IPS-18a (cell line): Measurements from ENCODE around the gene IFIH1.

Experiments
- H3K27ac ChIP-seq: one replicate; pipeline ENCODE4 v1.5.1; 2013; ENCODE audit warnings: low read length
- H3K27me3 ChIP-seq: one replicate; pipeline ENCODE4 v1.6.1; 2013; ENCODE audit warnings: mild to moderate bottlenecking, low read length; ENCODE audit not compliant: control insufficient read depth, insufficient read depth
- H3K36me3 ChIP-seq: one replicate; pipeline ENCODE4 v1.6.1; 2013; ENCODE audit warnings: low read depth, low read length; ENCODE audit not compliant: control insufficient read depth
- H3K4me1 ChIP-seq: one replicate; pipeline ENCODE4 v1.6.1; 2013; ENCODE audit warnings: low read depth, low read length; ENCODE audit not compliant: control insufficient read depth
- H3K4me3 ChIP-seq: one replicate; pipeline ENCODE4 v1.5.1; 2013; ENCODE audit warnings: low read length
- H3K9ac ChIP-seq: one replicate; pipeline ENCODE4 v1.6.1; 2013; ENCODE audit warnings: mild to moderate bottlenecking, low read length, moderate library complexity
- H3K9me3 ChIP-seq: one replicate; pipeline ENCODE4 v1.6.1; 2013; ENCODE audit warnings: low read depth, low read length; ENCODE audit not compliant: control insufficient read depth

The IFIH1 gene

GRCh38 chr2:162318328-162319180, at the start of gene IFIH1:
Gene IFIH1 (minus strand): TSS chr2:162318684. CDS start chr2:162318307, 377 bp downstream.
- Histone ChIP-seq H3K4me1 (peaks cover 15% of the 10 kb centered on the region), H3K36me3 (no peaks in the 10 kb centered on the region), H3K27ac (no peak within 1 kb of the TSS), H3K27me3 (peaks cover 26% of the 10 kb centered on the region), H3K9ac (peak within 1 kb of the TSS; percentile 31), H3K9me3 (no peaks in the 10 kb centered on the region), H3K4me3 (peak within 1 kb of the TSS; percentile 72)

DNA sequence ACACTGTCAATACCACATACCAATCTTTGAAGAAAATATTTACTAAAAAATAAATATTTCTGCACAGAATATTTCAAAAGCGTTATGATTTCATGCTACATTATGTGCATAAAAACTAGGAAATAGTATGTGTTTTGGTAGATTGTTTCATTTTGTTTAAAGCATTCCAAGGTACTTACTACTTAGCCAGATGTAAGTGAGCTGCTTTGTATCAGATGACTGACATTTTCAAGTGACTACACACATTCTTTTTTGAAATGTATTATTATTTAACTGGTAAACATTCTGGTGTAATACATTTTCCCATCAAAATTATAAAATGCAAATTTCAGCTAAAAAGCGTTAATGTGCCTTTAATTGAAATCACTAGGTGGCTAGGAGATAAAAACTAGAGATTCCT, 46.9 kb upstream of the IFIH1 start:
- H3K4me1 ChIP-seq: no peaks in the 10 kb centered on the region
- no peak overlapping the region for H3K9ac ChIP-seq
- no peaks in the 10 kb centered on the region for H3K9me3 ChIP-seq
- no peaks in the 10 kb centered on the region for H3K27me3 ChIP-seq
- H3K27ac ChIP-seq: no peak overlapping the region
- no peaks in the 10 kb centered on the region for H3K36me3 ChIP-seq
- H3K4me3 ChIP-seq: no peak overlapping the region

DNA sequence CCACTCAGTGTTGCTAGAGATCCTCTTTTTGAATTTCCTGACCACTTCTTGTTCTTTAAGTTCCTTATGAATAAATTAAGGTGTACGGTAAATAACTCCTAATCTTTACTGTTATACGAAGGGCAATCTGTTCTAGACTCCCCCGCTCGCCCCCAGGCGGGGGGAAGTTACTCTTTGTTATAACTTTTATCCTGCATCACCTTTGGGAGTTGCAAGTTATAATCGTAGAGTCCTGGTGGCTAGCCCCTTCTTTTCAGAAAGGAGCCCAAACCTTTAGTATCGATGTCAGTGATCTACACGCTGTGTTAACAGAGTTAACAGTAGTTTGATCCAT, 26.1 kb upstream of the IFIH1 start:
- Histone ChIP-seq H3K4me1 (peaks cover 10% of the 10 kb centered on the region), H3K27ac (no peak overlapping the region), H3K27me3 (peaks cover 7% of the 10 kb centered on the region), H3K4me3 (peak overlapping the region; percentile 93), H3K9me3 (no peaks in the 10 kb centered on the region), H3K9ac (peak overlapping the region; percentile 74), H3K36me3 (no peaks in the 10 kb centered on the region)

- no peaks in the 10 kb centered on the region for H3K9me3 ChIP-seq
- peak within 1 kb of the TSS; percentile 93 for H3K4me3 ChIP-seq
- no peak within 1 kb of the TSS for H3K27ac ChIP-seq
- H3K27me3 ChIP-seq: peaks cover 7% of the 10 kb centered on the region
- H3K36me3 ChIP-seq: no peaks in the 10 kb centered on the region
- H3K4me1 ChIP-seq: peaks cover 10% of the 10 kb centered on the region
- peak within 1 kb of the TSS; percentile 74 for H3K9ac ChIP-seq
Observed at GRCh38 chr2:162343824-162344616, 25.5 kb upstream of the IFIH1 start, which contains the start of gene GCA. Gene GCA (plus strand): TSS chr2:162344132. CDS start chr2:162344249, 117 bp downstream.

DNA sequence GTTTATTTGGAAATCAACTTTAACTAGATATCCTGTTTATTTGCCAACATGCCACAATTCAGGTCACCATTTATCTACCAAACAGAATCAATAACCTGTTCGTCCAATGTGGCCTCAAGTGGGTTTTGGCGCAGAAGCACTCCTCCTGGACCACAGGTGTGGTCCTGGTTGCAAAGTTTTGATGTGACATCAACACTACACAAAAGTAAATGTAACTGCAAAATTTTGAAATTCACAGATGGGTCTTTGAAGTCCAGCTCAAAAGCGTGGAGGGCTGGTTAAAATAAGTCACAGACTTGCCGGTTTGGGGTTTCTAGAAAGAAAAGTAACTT, 25.0 kb upstream of the IFIH1 start:
- H3K36me3 ChIP-seq: no peaks in the 10 kb centered on the region
- no peak overlapping the region for H3K9ac ChIP-seq
- H3K9me3 ChIP-seq: no peaks in the 10 kb centered on the region
- peaks cover 7% of the 10 kb centered on the region for H3K27me3 ChIP-seq
- peak overlapping the region; percentile 93 for H3K4me3 ChIP-seq
- H3K4me1 ChIP-seq: peaks cover 10% of the 10 kb centered on the region
- no peak overlapping the region for H3K27ac ChIP-seq

GRCh38 chr2:162342841-162343240, 24.4 kb upstream of the IFIH1 start:
- Histone ChIP-seq H3K9ac (no peak overlapping the region), H3K4me3 (no peak overlapping the region), H3K27me3 (peaks cover 7% of the 10 kb centered on the region), H3K27ac (no peak overlapping the region), H3K36me3 (no peaks in the 10 kb centered on the region), H3K9me3 (no peaks in the 10 kb centered on the region), H3K4me1 (peaks cover 10% of the 10 kb centered on the region)

DNA sequence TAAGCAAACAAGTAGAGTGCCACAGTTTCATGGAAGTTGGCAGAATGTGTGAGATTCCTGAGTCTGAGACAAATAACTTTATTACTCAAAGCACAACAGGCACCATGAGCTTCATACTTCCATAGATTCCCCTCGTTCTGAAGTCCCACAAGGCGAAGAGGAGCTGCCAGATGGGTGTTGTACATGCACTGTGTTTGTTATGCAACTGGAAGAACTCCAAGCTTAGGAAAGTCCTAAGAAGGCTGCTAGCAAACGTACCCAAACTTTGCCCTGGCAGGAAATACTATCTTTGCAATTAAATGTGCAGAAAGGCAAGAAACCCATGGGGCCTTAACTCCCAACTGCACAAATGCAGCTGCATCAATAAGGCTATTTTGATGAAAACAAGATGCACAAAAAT, 23.8 kb upstream of the IFIH1 start:
- peaks cover 7% of the 10 kb centered on the region for H3K27me3 ChIP-seq
- H3K4me3 ChIP-seq: no peak overlapping the region
- no peaks in the 10 kb centered on the region for H3K9me3 ChIP-seq
- no peaks in the 10 kb centered on the region for H3K36me3 ChIP-seq
- H3K4me1 ChIP-seq: peaks cover 10% of the 10 kb centered on the region
- no peak overlapping the region for H3K9ac ChIP-seq
- no peak overlapping the region for H3K27ac ChIP-seq

- Histone ChIP-seq H3K9ac (no peak overlapping the region), H3K27me3 (peaks cover 7% of the 10 kb centered on the region), H3K4me3 (no peak overlapping the region), H3K9me3 (no peaks in the 10 kb centered on the region), H3K4me1 (peaks cover 10% of the 10 kb centered on the region), H3K36me3 (no peaks in the 10 kb centered on the region), H3K27ac (no peak overlapping the region)
Observed at GRCh38 chr2:162340822-162341221, 22.3 kb upstream of the IFIH1 start.

- Histone ChIP-seq H3K4me3 (no peak overlapping the region), H3K9me3 (no peaks in the 10 kb centered on the region), H3K4me1 (no peaks in the 10 kb centered on the region), H3K9ac (no peak overlapping the region), H3K27me3 (peaks cover 7% of the 10 kb centered on the region), H3K27ac (no peak overlapping the region), H3K36me3 (no peaks in the 10 kb centered on the region)
Observed at GRCh38 chr2:162337868-162338267, 19.4 kb upstream of the IFIH1 start.

GRCh38 chr2:162333968-162334367, 15.5 kb upstream of the IFIH1 start:
- Histone ChIP-seq H3K27me3 (no peaks in the 10 kb centered on the region), H3K9ac (no peak overlapping the region), H3K9me3 (no peaks in the 10 kb centered on the region), H3K36me3 (no peaks in the 10 kb centered on the region), H3K4me3 (no peak overlapping the region), H3K4me1 (no peaks in the 10 kb centered on the region), H3K27ac (no peak overlapping the region)

- no peak overlapping the region for H3K4me3 ChIP-seq
- H3K9me3 ChIP-seq: no peaks in the 10 kb centered on the region
- no peaks in the 10 kb centered on the region for H3K27me3 ChIP-seq
- no peak overlapping the region for H3K27ac ChIP-seq
- no peaks in the 10 kb centered on the region for H3K4me1 ChIP-seq
- H3K36me3 ChIP-seq: no peaks in the 10 kb centered on the region
- H3K9ac ChIP-seq: no peak overlapping the region
Observed at GRCh38 chr2:162330881-162331280, 12.4 kb upstream of the IFIH1 start.
